Activated CD4-positive, alpha-beta memory T cell treated with anti-CD3 and anti-CD28 coated beads, Interleukin-2, amount 10 ng/mL, durations not matched to agents 7 days and 5 days (primary cell): Measurements from ENCODE around the gene LSP1. TPM values are rescaled to one million over a fixed set of nuclear protein-coding genes. Genes with fewer than 3 reads are reported as not detected.
A peak's percentile ranks its signal among the peaks of the same experiment; 100 is the strongest.
"Not testable (repeated sequence)": the region's sequence is repeated elsewhere in the genome, so short reads cannot be mapped to it uniquely, and the experiment has no call there.

Experiments
- CTCF ChIA-PET: fragments of 350-600 bp; sonication (Branson Sonifier 250); formaldehyde crosslinking; loops from one replicate; lab custom pipeline; 2021; ENCODE audit warnings: antibody characterized with exemption, inconsistent platforms; lab: Charles Lee
- POLR2A ChIA-PET: fragments of 350-600 bp; sonication (Branson Sonifier 250); formaldehyde crosslinking; loops from one replicate; lab custom pipeline; 2021; ENCODE audit warnings: antibody characterized with exemption; lab: Charles Lee
- DNase-seq: peaks from one replicate; pipeline ENCODE4 v3.0.0-alpha.2; 2020
- H3K27ac Mint-ChIP-seq: one replicate; pipeline ENCODE4 v1.8.0; 2021; ENCODE audit warnings: mild to moderate bottlenecking, mixed read lengths
- H3K27me3 Mint-ChIP-seq: one replicate; pipeline ENCODE4 v1.8.0; 2021; ENCODE audit warnings: mixed read lengths
- H3K36me3 Mint-ChIP-seq: one replicate; pipeline ENCODE4 v1.8.0; 2021; ENCODE audit warnings: low read depth, mixed read lengths
- H3K4me1 Mint-ChIP-seq: one replicate; pipeline ENCODE4 v1.8.0; 2021; ENCODE audit warnings: mixed read lengths
- H3K4me3 Mint-ChIP-seq: one replicate; pipeline ENCODE4 v1.8.0; 2021; ENCODE audit warnings: mild to moderate bottlenecking, mixed read lengths
- H3K9me3 Mint-ChIP-seq: one replicate; pipeline ENCODE4 v1.8.0; 2021; ENCODE audit warnings: mixed read lengths
- total RNA-seq, 2 experiments: library from RNA; stranded (reverse); gene quantifications; one replicate each; pipeline ENCODE4 v1.2.3, GENCODE V29; 2021

Gene LSP1
- total RNA-seq, result 100 to 1,000 TPM; 590 TPM

- peak; percentile 92 for DNase-seq
- peak within 1 kb of the TSS; percentile 97 for H3K27ac Mint-ChIP-seq
- peaks cover 2% of the 10 kb centered on the region for H3K27me3 Mint-ChIP-seq
- H3K9me3 Mint-ChIP-seq, result no peaks in the 10 kb centered on the region
- peak within 1 kb of the TSS; percentile 97 for H3K4me3 Mint-ChIP-seq
- peaks cover 63% of the 10 kb centered on the region for H3K4me1 Mint-ChIP-seq
- peaks cover 22% of the 10 kb centered on the region for H3K36me3 Mint-ChIP-seq
- ChIA-PET POLR2A (interaction anchor here (1.0 to 7.1 kb wide), 12 partner anchors 9 to 547 kb away, joined by 3 to 67 read pairs (median 6); partner anchors contain the start of genes PRR33 and TNNT3), CTCF (interaction anchor here (1.1 to 4.4 kb wide), 11 partner anchors 17 to 298 kb away, joined by 3 to 39 read pairs (median 4); no protein-coding TSS in a partner anchor)
Observed at GRCh38 chr11:1852877-1853276, at the start of gene LSP1. Gene LSP1 (plus strand): TSS chr11:1853084. CDS start chr11:1853145, 61 bp downstream.

GRCh38 chr11:1803246-1803645 lies 49.6 kb upstream of the LSP1 start:
- no peaks in the 10 kb centered on the region for H3K36me3 Mint-ChIP-seq
- no peak for DNase-seq
- no peaks in the 10 kb centered on the region for H3K4me1 Mint-ChIP-seq
- H3K9me3 Mint-ChIP-seq, result no peaks in the 10 kb centered on the region
- no peak overlapping the region for H3K27ac Mint-ChIP-seq
- H3K27me3 Mint-ChIP-seq, result peaks cover 17% of the 10 kb centered on the region
- ChIA-PET POLR2A (no interaction called here), CTCF (no interaction called here)
- no peak overlapping the region for H3K4me3 Mint-ChIP-seq

- H3K4me1 Mint-ChIP-seq, H3K9me3 Mint-ChIP-seq, H3K27ac Mint-ChIP-seq, H3K36me3 Mint-ChIP-seq, H3K4me3 Mint-ChIP-seq, POLR2A ChIA-PET, DNase-seq: not testable (repeated sequence)
- H3K27me3 Mint-ChIP-seq, result peaks cover 17% of the 10 kb centered on the region
- CTCF ChIA-PET, result interaction anchor here (1.3 to 5.0 kb wide), 3 partner anchors 29 to 110 kb away, joined by 3 to 28 read pairs (median 5); no protein-coding TSS in a partner anchor
Observed at GRCh38 chr11:1803835-1804519, 48.9 kb upstream of the LSP1 start.

DNA sequence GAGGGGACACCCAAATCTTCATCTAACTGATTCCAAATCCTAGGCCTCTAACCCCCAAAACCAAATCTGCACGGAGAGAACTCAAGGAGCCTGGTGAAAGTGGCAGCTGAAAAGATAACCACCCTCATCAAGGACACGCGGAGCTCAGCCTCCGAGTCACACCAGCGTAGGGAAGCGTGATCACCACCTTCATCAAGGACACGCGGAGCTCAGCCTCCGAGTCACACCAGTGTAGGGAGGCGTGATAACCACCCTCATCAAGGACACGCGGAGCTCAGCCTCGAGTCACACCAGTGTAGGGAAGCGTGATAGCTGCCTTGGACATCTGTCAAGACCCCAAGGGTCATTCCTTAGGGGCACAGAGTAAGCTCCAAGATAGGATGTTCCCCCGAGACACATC lies 47.4 kb upstream of the LSP1 start:
- DNase-seq, result no peak
- Mint-ChIP-seq H3K9me3 (no peaks in the 10 kb centered on the region), H3K27ac (no peak overlapping the region), H3K4me1 (no peaks in the 10 kb centered on the region), H3K4me3 (no peak overlapping the region), H3K36me3 (no peaks in the 10 kb centered on the region), H3K27me3 (peaks cover 18% of the 10 kb centered on the region)
- ChIA-PET CTCF (interaction anchor here (0.6 to 5.0 kb wide), 5 partner anchors 27 to 153 kb away, joined by 3 to 28 read pairs (median 4); no protein-coding TSS in a partner anchor), POLR2A (no interaction called here)

- Mint-ChIP-seq H3K27ac (no peak overlapping the region), H3K4me1 (no peaks in the 10 kb centered on the region), H3K4me3 (no peak overlapping the region), H3K9me3 (no peaks in the 10 kb centered on the region), H3K36me3 (no peaks in the 10 kb centered on the region), H3K27me3 (peaks cover 16% of the 10 kb centered on the region)
- ChIA-PET CTCF (interaction anchor here (1.8 to 5.0 kb wide), 3 partner anchors 25 to 155 kb away, joined by 6 to 28 read pairs (median 8); no protein-coding TSS in a partner anchor), POLR2A (no interaction called here)
- no peak for DNase-seq
Observed at GRCh38 chr11:1807264-1807995, 45.5 kb upstream of the LSP1 start.

- ChIA-PET CTCF (no interaction called here), POLR2A (no interaction called here)
- no peaks in the 10 kb centered on the region for H3K9me3 Mint-ChIP-seq
- no peak for DNase-seq
- H3K4me3 Mint-ChIP-seq, result no peak overlapping the region
- no peak overlapping the region for H3K27ac Mint-ChIP-seq
- no peaks in the 10 kb centered on the region for H3K4me1 Mint-ChIP-seq
- H3K27me3 Mint-ChIP-seq, result peaks cover 10% of the 10 kb centered on the region
- H3K36me3 Mint-ChIP-seq, result no peaks in the 10 kb centered on the region
Observed at GRCh38 chr11:1810761-1811160, 42.1 kb upstream of the LSP1 start.

DNA sequence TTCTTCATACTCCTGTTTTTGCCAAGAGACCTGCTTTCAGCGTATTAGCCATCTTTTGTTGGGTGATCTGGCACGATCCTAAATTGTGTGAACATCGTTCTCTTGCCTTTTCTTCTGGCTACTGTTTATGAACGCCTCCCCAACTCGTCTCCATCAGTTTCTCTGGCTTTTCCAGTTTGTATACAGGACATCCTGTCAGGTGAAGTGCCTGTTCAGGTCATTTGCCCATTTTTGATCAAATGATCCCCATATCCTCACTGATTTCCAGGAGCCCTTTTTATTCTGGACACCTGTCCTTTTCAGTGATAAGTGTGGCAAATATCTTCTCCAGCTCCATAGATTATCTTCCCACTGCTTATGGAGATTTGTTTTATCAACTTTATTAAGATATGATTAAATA lies 40.6 kb upstream of the LSP1 start:
- no peak overlapping the region for H3K4me3 Mint-ChIP-seq
- CTCF ChIA-PET, result interaction anchor here (1.5 kb wide), 1 partner anchor 160 kb away, joined by 5 read pairs; no protein-coding TSS in a partner anchor
- no peaks in the 10 kb centered on the region for H3K9me3 Mint-ChIP-seq
- H3K36me3 Mint-ChIP-seq, result no peaks in the 10 kb centered on the region
- no peak for DNase-seq
- no peaks in the 10 kb centered on the region for H3K4me1 Mint-ChIP-seq
- H3K27ac Mint-ChIP-seq, result no peak overlapping the region
- peaks cover 15% of the 10 kb centered on the region for H3K27me3 Mint-ChIP-seq
- POLR2A ChIA-PET, result no interaction called here

DNA sequence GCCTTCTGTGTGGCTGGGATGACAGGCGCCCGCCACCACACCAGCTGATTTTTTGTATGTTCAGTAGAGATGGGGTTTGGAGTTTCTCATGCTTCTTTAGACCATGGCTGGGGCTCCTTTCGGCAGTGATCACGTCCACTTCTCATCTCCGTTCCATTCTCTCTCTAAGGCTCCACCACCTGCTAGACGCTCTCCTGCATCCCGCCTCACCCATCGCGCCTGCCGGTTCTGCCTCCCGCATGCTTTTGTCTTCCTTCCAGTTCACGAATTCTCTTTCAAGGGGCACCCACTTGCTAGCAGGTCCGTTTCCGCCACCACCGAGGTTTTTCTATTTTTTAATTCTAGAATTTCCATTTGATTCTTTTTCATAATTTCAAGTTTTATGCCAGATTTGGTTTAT lies 40.1 kb upstream of the LSP1 start:
- Mint-ChIP-seq H3K4me3 (no peak overlapping the region), H3K36me3 (no peaks in the 10 kb centered on the region), H3K4me1 (no peaks in the 10 kb centered on the region), H3K27me3 (peaks cover 16% of the 10 kb centered on the region), H3K9me3 (no peaks in the 10 kb centered on the region), H3K27ac (no peak overlapping the region)
- ChIA-PET CTCF (no interaction called here), POLR2A (no interaction called here)
- no peak for DNase-seq

DNA sequence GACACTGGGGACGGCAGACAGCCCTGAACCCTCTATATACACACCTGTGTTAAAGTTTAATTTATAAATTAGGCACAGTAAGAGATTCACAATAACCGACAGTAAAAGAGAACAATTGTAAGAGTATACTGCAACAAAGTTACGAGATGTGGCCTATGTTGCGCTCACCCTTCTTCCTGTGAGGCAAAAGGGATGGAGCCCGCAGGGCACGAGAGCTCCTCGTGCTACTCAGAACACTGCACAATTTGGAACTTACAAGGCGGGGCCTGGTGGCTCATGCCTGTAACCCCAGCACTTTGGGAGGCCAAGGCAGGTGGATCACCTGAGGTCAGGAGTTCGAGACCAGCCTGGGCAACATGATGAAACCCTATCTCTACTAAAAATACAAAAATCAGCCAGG lies 39.5 kb upstream of the LSP1 start:
- POLR2A ChIA-PET, H3K27ac Mint-ChIP-seq, H3K4me1 Mint-ChIP-seq, DNase-seq, H3K4me3 Mint-ChIP-seq, H3K36me3 Mint-ChIP-seq, H3K9me3 Mint-ChIP-seq: not testable (repeated sequence)
- H3K27me3 Mint-ChIP-seq, result peaks cover 13% of the 10 kb centered on the region
- CTCF ChIA-PET, result interaction anchor here (1.0 kb wide), 1 partner anchor 20 kb away, joined by 3 read pairs; no protein-coding TSS in a partner anchor

DNA sequence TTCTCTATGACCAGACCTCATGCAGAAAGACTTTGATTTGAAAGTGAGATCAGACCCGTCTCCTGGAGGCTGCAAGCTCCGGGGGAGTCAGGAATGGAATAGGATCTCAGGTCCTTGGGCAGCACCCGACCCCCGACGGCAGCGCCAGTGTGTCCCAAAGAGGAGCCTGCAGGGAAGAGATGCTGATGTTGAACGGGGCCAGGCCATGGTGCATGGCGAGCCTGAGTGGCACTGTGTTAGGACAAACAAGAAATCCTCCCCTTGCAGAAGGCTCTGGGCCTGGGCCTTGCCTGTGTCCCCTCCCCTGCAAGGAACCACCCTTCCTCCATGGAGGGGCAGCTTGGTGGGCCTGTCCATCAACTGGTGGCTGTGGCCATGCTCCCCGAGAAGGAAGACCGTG lies 38.2 kb upstream of the LSP1 start:
- ChIA-PET POLR2A (no interaction called here), CTCF (interaction anchor here (1.1 to 1.3 kb wide), 2 partner anchors 121 to 162 kb away, joined by 3 read pairs; no protein-coding TSS in a partner anchor)
- Mint-ChIP-seq H3K9me3 (no peaks in the 10 kb centered on the region), H3K4me1 (no peaks in the 10 kb centered on the region), H3K36me3 (no peaks in the 10 kb centered on the region), H3K27me3 (peaks cover 10% of the 10 kb centered on the region), H3K27ac (no peak overlapping the region), H3K4me3 (no peak overlapping the region)
- DNase-seq, result no peak

GRCh38 chr11:1815311-1815710 lies 37.6 kb upstream of the LSP1 start:
- ChIA-PET CTCF (interaction anchor here (1.1 to 1.3 kb wide), 2 partner anchors 121 to 163 kb away, joined by 3 read pairs; no protein-coding TSS in a partner anchor), POLR2A (no interaction called here)
- Mint-ChIP-seq H3K4me3 (no peak overlapping the region), H3K27me3 (peaks cover 10% of the 10 kb centered on the region), H3K9me3 (no peaks in the 10 kb centered on the region), H3K27ac (no peak overlapping the region), H3K36me3 (no peaks in the 10 kb centered on the region), H3K4me1 (no peaks in the 10 kb centered on the region)
- DNase-seq, result no peak

GRCh38 chr11:1815751-1816150 lies 37.1 kb upstream of the LSP1 start:
- no peak for DNase-seq
- ChIA-PET CTCF (interaction anchor here (1.3 kb wide), 1 partner anchor 122 kb away, joined by 3 read pairs; no protein-coding TSS in a partner anchor), POLR2A (no interaction called here)
- H3K36me3 Mint-ChIP-seq, result no peaks in the 10 kb centered on the region
- no peak overlapping the region for H3K4me3 Mint-ChIP-seq
- no peak overlapping the region for H3K27ac Mint-ChIP-seq
- H3K9me3 Mint-ChIP-seq, result no peaks in the 10 kb centered on the region
- peaks cover 10% of the 10 kb centered on the region for H3K27me3 Mint-ChIP-seq
- no peaks in the 10 kb centered on the region for H3K4me1 Mint-ChIP-seq

GRCh38 chr11:1817000-1817399 lies 35.9 kb upstream of the LSP1 start:
- Mint-ChIP-seq H3K4me3 (no peak overlapping the region), H3K9me3 (no peaks in the 10 kb centered on the region)
- CTCF ChIA-PET, result interaction anchor here (1.3 to 2.3 kb wide), 3 partner anchors 15 to 164 kb away, joined by 4 to 8 read pairs (median 6); no protein-coding TSS in a partner anchor

More at GRCh38 chr11:1817000-1817399, 35.9 kb upstream of the LSP1 start:
- POLR2A ChIA-PET, result no interaction called here
- DNase-seq, result no peak
- no peaks in the 10 kb centered on the region for H3K4me1 Mint-ChIP-seq
- H3K36me3 Mint-ChIP-seq, result no peaks in the 10 kb centered on the region
- H3K27me3 Mint-ChIP-seq, result peaks cover 10% of the 10 kb centered on the region
- H3K27ac Mint-ChIP-seq, result no peak overlapping the region
